Measurements from ENCODE around the gene CDKN1C. TPM values are rescaled to one million over a fixed set of nuclear protein-coding genes. Genes with fewer than 3 reads are reported as not detected.
A peak's percentile ranks its signal among the peaks of the same experiment; 100 is the strongest.

Gene CDKN1C
- total RNA-seq, 4 donors from 2014 or later = 4.1 to 54.6 (median 20.8) TPM

DNA sequence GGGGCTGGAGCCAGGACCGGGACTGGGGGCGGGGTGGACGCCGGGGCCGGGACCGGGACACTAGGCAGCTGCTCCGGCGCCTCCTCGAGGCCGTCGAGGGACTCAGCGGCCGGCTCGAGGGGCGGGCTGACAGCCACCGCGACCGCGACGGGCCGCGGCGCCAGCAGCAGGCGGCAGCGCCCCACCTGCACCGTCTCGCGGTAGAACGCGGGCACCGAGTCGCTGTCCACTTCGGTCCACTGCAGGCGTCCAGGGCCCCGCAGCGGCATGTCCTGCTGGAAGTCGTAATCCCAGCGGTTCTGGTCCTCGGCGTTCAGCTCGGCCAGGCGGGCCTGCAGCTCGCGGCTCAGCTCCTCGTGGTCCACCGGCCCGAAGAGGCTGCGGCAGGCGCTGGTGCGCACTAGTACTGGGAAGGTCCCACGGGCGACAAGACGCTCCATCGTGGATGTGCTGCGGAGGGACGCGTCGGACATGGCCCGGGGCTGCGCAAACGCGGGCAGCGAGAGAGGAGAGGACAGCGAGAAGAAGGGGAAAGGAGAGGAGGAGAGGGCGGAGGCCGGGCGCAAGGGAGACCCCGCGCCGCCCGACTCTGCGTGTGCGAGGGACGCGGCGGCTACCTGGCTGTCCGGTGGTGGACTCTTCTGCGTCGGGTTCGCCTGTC lies 428 bp downstream of the CDKN1C start:
- intact Hi-C loops (cut with DNase I) = loop anchor here (5.0 kb wide), 1 partner anchor 458 kb away; no protein-coding TSS in a partner anchor
- H3K27me3 ChIP-seq = peaks cover 0 to 32% (median 0%) of the 10 kb centered on the region in 4 donors
- WGBS, 2 donors = 11% methylated on average over 26 of the region's 80 CpGs; no CpG with 5 or more reads in 1 of the 2 donors
- peak overlapping the region; percentile 74 to 90 (median 84) for H3K27ac ChIP-seq
- peak overlapping the region; percentile 60 to 91 (median 74) for H3K4me3 ChIP-seq
- TF ChIP-seq POLR2A (IDR thresholded peaks at IDR 0.05) (no peak), CTCF (IDR thresholded peaks at IDR 0.05) (peak in 4 of 6 experiments; percentile 29 to 52 (median 36))
- peaks cover 14 to 64% (median 17%) of the 10 kb centered on the region in 3 donors for H3K4me1 ChIP-seq
- no peaks in the 10 kb centered on the region for H3K9me3 ChIP-seq
- no peak for DNase-seq
- no peaks in the 10 kb centered on the region for H3K36me3 ChIP-seq

- 0% methylated on average over 2 of the region's 119 CpGs; no CpG with 5 or more reads in 1 of the 2 donors for WGBS, 2 donors
- no peak for DNase-seq
- Histone ChIP-seq H3K9me3 (no peaks in the 10 kb centered on the region), H3K4me1 (peaks cover 14 to 62% (median 17%) of the 10 kb centered on the region in 3 donors), H3K27ac (peak overlapping the region; percentile 69 to 90 (median 81)), H3K36me3 (peaks cover 0 to 4% (median 0%) of the 10 kb centered on the region in 3 donors), H3K27me3 (peaks cover 0 to 32% (median 0%) of the 10 kb centered on the region in 4 donors), H3K4me3 (peak overlapping the region; percentile 60 to 91 (median 74))
- TF ChIP-seq POLR2A (IDR thresholded peaks at IDR 0.05) (peak in 2 of 4 donors; percentile 35 to 46), CTCF (IDR thresholded peaks at IDR 0.05) (no peak)
- intact Hi-C loops (cut with DNase I) = no loop called here
Observed at GRCh38 chr11:2883979-2884815, 1.4 kb downstream of the CDKN1C start.

DNA sequence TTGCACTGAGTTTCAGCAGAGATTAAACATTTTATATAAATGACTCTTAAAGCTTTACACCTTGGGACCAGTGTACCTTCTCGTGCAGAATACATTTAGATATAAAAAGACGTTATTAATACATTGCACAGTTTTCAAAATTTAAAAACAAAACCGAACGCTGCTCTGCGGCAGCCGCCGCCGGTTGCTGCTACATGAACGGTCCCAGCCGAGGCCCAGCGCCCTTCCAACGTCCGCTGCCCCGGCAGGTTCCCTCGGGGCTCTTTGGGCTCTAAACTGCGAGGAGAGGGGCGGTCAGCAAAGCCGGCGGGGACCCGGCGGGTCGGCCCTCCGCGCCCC lies 2.0 kb downstream of the CDKN1C start:
- peak overlapping the region; percentile 69 to 90 (median 81) for H3K27ac ChIP-seq
- TF ChIP-seq CTCF (IDR thresholded peaks at IDR 0.05) = no peak
- TF ChIP-seq POLR2A (IDR thresholded peaks at IDR 0.05) = no peak
- H3K36me3 ChIP-seq = peaks cover 0 to 8% (median 0%) of the 10 kb centered on the region in 3 donors
- peaks cover 0 to 32% (median 0%) of the 10 kb centered on the region in 4 donors for H3K27me3 ChIP-seq
- 10% methylated on average over 15 of the region's 24 CpGs for WGBS, 2 donors
- peaks cover 14 to 62% (median 16%) of the 10 kb centered on the region in 3 donors for H3K4me1 ChIP-seq
- no peaks in the 10 kb centered on the region for H3K9me3 ChIP-seq
- H3K4me3 ChIP-seq = peak overlapping the region; percentile 60 to 91 (median 74)
- DNase-seq = no peak
- intact Hi-C loops (cut with DNase I) = no loop called here

DNA sequence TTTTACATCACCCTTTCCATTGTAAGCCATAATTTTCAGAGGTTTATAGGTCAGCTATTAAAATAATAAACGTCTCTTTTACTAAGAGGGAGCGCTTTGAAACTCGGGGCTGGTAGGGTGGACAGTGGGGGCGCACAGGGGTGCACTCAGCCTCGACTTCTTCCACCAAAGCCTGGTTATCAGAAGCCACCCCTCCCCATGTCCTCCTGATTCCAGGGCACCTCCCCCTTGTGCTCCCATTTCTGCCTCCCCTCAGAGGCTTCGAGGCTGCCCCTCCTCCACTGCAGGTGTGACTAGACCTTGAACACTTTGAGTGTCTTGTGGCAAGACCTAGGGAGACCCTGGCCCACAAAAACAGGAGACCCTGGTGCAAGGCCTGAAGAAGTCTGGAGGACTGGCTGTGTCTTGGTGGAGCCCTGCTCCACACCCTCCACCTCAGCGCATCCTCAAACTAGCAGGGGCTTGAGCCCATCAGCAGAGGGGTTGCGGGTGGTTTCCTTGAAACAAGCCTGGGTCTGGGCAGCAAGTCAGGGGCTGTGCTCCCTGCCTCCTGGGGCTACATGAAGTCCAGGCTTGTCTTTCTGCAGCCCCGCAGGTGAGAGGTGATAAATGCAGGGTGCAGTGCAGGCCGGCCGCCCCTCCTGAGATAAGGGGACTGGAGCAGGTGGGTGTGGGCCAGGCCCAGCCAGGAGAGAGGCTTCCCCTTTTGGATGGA lies 3.0 kb downstream of the CDKN1C start:
- WGBS, 2 donors = 62 to 71% methylated on average over 5 to 6 of the region's 11 CpGs
- Histone ChIP-seq H3K36me3 (peaks cover 0 to 8% (median 0%) of the 10 kb centered on the region in 3 donors), H3K27ac (peak overlapping the region in 1 of 4 donors; percentile 69), H3K4me1 (peaks cover 8 to 54% (median 10%) of the 10 kb centered on the region in 3 donors), H3K4me3 (peak overlapping the region in 3 of 4 donors; percentile 60 to 91 (median 80)), H3K9me3 (no peaks in the 10 kb centered on the region), H3K27me3 (peaks cover 0 to 32% (median 0%) of the 10 kb centered on the region in 4 donors)
- no peak for TF ChIP-seq CTCF (IDR thresholded peaks at IDR 0.05)
- TF ChIP-seq POLR2A (IDR thresholded peaks at IDR 0.05) = no peak
- intact Hi-C loops (cut with DNase I) = no loop called here
- DNase-seq = no peak
